IMR-90 (cell line): Measurements from ENCODE around the gene PALLD. TPM values are rescaled to one million over a fixed set of nuclear protein-coding genes. Genes with fewer than 3 reads are reported as not detected.

Source experiments
- ATAC-seq: fragments of 200-7000 bp; cut with Tn5 transposase; 2 replicates; pipeline ENCODE4 v1.9.1; 2020; ENCODE audit warnings: low read depth, mild to moderate bottlenecking, moderate library complexity
- BruUV-seq: library from RNA; stranded (reverse); fragments of 400-500 nt; replicated peaks from 2 replicates; lab custom pipeline; 2021; lab: Mats Ljungman, UMichigan
- CTCF ChIA-PET: fragments of 300-600 bp; formaldehyde crosslinking; extraction: SDS; loops from one replicate; lab custom pipeline; 2021; ENCODE audit warnings: antibody characterized with exemption; lab: Yijun Ruan, JAX
- POLR2A ChIA-PET: fragments of 300-600 bp; sonication (Branson Sonifier 250); formaldehyde crosslinking; loops from one replicate; lab custom pipeline; 2022; ENCODE audit warnings: antibody characterized with exemption; ENCODE audit not compliant: unreplicated experiment; lab: Charles Lee
- DNase-seq: peaks from one replicate; pipeline ENCODE4 v3.0.0; 2013
- H2AFZ ChIP-seq: replicated peaks from 2 replicates; pipeline ENCODE3; 2013; ENCODE audit warnings: low read length, mild to moderate bottlenecking; ENCODE audit not compliant: poor library complexity
- H2AK5ac ChIP-seq: 2 replicates; pipeline ENCODE4 v1.6.1; 2013; ENCODE audit warnings: low read depth, low read length, inconsistent platforms
- H2AK9ac ChIP-seq: replicated peaks from 2 replicates; pipeline ENCODE3; 2013; ENCODE audit warnings: mild to moderate bottlenecking, low read depth, low read length, moderate library complexity; ENCODE audit not compliant: poor library complexity
- H2BK120ac ChIP-seq: 2 replicates; pipeline ENCODE4 v1.6.1; 2013; ENCODE audit warnings: low read depth, low read length, inconsistent platforms
- H2BK15ac ChIP-seq: 3 replicates; pipeline ENCODE4 v1.6.1; 2013; ENCODE audit warnings: low read depth, low read length, inconsistent platforms
- H2BK20ac ChIP-seq: 2 replicates; pipeline ENCODE4 v1.6.1; 2013; ENCODE audit warnings: low read depth, mild to moderate bottlenecking, inconsistent platforms, low read length, moderate library complexity
- H2BK5ac ChIP-seq: 2 replicates; pipeline ENCODE4 v1.6.1; 2013; ENCODE audit warnings: mild to moderate bottlenecking, low read depth, low read length, inconsistent platforms; ENCODE audit not compliant: poor library complexity, severe bottlenecking
- H3K14ac ChIP-seq: replicated peaks from 2 replicates; pipeline ENCODE4 v1.6.1; 2013; ENCODE audit warnings: low read depth, low read length, inconsistent platforms
- H3K18ac ChIP-seq: 2 replicates; pipeline ENCODE4 v1.6.1; 2013; ENCODE audit warnings: low read depth, low read length, control low read depth
- H3K23ac ChIP-seq: 2 replicates; pipeline ENCODE4 v1.6.1; 2013; ENCODE audit warnings: low read depth, low read length, inconsistent platforms
- H3K27ac ChIP-seq: 2 replicates; pipeline ENCODE4 v1.5.1; 2013; ENCODE audit warnings: mild to moderate bottlenecking, control low read depth, low read length; ENCODE audit not compliant: insufficient read depth
- H3K27me3 ChIP-seq: 2 replicates; pipeline ENCODE4 v1.6.1; 2013; ENCODE audit warnings: low read length; ENCODE audit not compliant: control insufficient read depth, insufficient read depth
- H3K36me3 ChIP-seq: 2 replicates; pipeline ENCODE4 v1.6.1; 2013; ENCODE audit warnings: low read length, mixed read lengths; ENCODE audit not compliant: control insufficient read depth, insufficient read depth
- H3K4ac ChIP-seq: 2 replicates; pipeline ENCODE4 v1.6.1; 2013; ENCODE audit warnings: low read depth, low read length, inconsistent platforms
- H3K4me1 ChIP-seq: 2 replicates; pipeline ENCODE4 v1.6.1; 2013; ENCODE audit warnings: low read length, mixed read lengths; ENCODE audit not compliant: control insufficient read depth, insufficient read depth
- H3K4me2 ChIP-seq: 2 replicates; pipeline ENCODE4 v1.6.1; 2013; ENCODE audit warnings: low read depth, mild to moderate bottlenecking, control low read depth, low read length, moderate library complexity
- H3K4me3 ChIP-seq: 2 replicates; pipeline ENCODE4 v1.5.1; 2013; ENCODE audit warnings: low read depth, mild to moderate bottlenecking, control low read depth, low read length, moderate library complexity; ENCODE audit not compliant: insufficient read depth
- H3K56ac ChIP-seq: 2 replicates; pipeline ENCODE4 v1.6.1; 2013; ENCODE audit warnings: low read length, inconsistent platforms; ENCODE audit not compliant: insufficient read depth; ENCODE audit errors: extremely low read depth
- H3K79me1 ChIP-seq, 2 experiments: 2 replicates each; pipeline ENCODE4 v1.6.1; 2013; ENCODE audit warnings: low read length in 2 of 2, inconsistent platforms in 1 of 2, low read depth in 1 of 2
- H3K9ac ChIP-seq: 2 replicates; pipeline ENCODE4 v1.6.1; 2013; ENCODE audit warnings: low read depth, low read length, control low read depth
- H3K9me1 ChIP-seq: 2 replicates; pipeline ENCODE4 v1.6.1; 2013; ENCODE audit warnings: low read length, inconsistent platforms; ENCODE audit not compliant: insufficient read depth
- H3K9me3 ChIP-seq: 2 replicates; pipeline ENCODE4 v1.6.1; 2013; ENCODE audit warnings: low read length; ENCODE audit not compliant: control insufficient read depth, insufficient read depth
- H4K20me1 ChIP-seq: 2 replicates; pipeline ENCODE4 v1.6.1; 2013; ENCODE audit warnings: low read length, inconsistent platforms; ENCODE audit not compliant: insufficient read depth
- H4K5ac ChIP-seq: 2 replicates; pipeline ENCODE4 v1.6.1; 2013; ENCODE audit warnings: mild to moderate bottlenecking, low read depth, low read length, control low read depth
- H4K8ac ChIP-seq, 2 experiments: 2 replicates each; pipeline ENCODE4 v1.6.1; 2013; ENCODE audit warnings: low read depth in 2 of 2, low read length in 2 of 2, control low read depth in 1 of 2, inconsistent platforms in 1 of 2
- H4K91ac ChIP-seq: 2 replicates; pipeline ENCODE4 v1.6.1; 2013; ENCODE audit warnings: low read depth, low read length, inconsistent platforms; ENCODE audit not compliant: insufficient read depth
- BHLHE40 ChIP-seq: fragments of 150-350 bp; IDR thresholded peaks from 2 replicates; pipeline ENCODE4 v1.6.1; 2016; ENCODE audit warnings: mild to moderate bottlenecking, low read depth, low read length
- CEBPB ChIP-seq: IDR thresholded peaks from 2 replicates; pipeline ENCODE4 v1.6.1; 2012; ENCODE audit warnings: low read depth, low read length, improper control_type of control experiment
- CHD1 ChIP-seq: IDR thresholded peaks from 2 replicates; pipeline ENCODE4 v1.6.1; 2012; ENCODE audit warnings: low read depth, low read length, improper control_type of control experiment
- CTCF ChIP-seq: conservative IDR thresholded peaks from 2 replicates; pipeline ENCODE4 v1.5.1; 2012; ENCODE audit warnings: mild to moderate bottlenecking, low read depth, low read length, improper control_type of control experiment
- ELK1 ChIP-seq: fragments of 150-350 bp; IDR thresholded peaks from 2 replicates; pipeline ENCODE4 v1.6.1; 2016; ENCODE audit warnings: low read depth, mild to moderate bottlenecking, low read length, moderate library complexity, borderline replicate concordance
- MAFK ChIP-seq: IDR thresholded peaks from 2 replicates; pipeline ENCODE4 v1.6.1; 2012; ENCODE audit warnings: low read depth, low read length, improper control_type of control experiment
- MAZ ChIP-seq: IDR thresholded peaks from 2 replicates; pipeline ENCODE4 v1.6.1; 2012; ENCODE audit warnings: low read depth, mild to moderate bottlenecking, low read length, improper control_type of control experiment, moderate library complexity, borderline replicate concordance
- MXI1 ChIP-seq: IDR thresholded peaks from 2 replicates; pipeline ENCODE4 v1.6.1; 2012; ENCODE audit warnings: low read depth, mild to moderate bottlenecking, low read length, moderate library complexity, borderline replicate concordance
- NFE2L2 ChIP-seq: fragments of 150-350 bp; IDR thresholded peaks from 2 replicates; pipeline ENCODE4 v1.6.1; 2016; ENCODE audit warnings: low read depth, mild to moderate bottlenecking, low read length
- POLR2A ChIP-seq: IDR thresholded peaks from 2 replicates; pipeline ENCODE4 v1.6.1; 2012; ENCODE audit warnings: mild to moderate bottlenecking, low read depth, low read length
- RAD21 ChIP-seq: IDR thresholded peaks from 2 replicates; pipeline ENCODE4 v1.6.1; 2012; ENCODE audit warnings: low read length, improper control_type of control experiment
- RCOR1 ChIP-seq: IDR thresholded peaks from 2 replicates; pipeline ENCODE4 v1.6.1; 2012; ENCODE audit warnings: mild to moderate bottlenecking, low read length, improper control_type of control experiment; ENCODE audit not compliant: insufficient replicate concordance
- RFX5 ChIP-seq: IDR thresholded peaks from 2 replicates; pipeline ENCODE4 v1.8.0; 2012; ENCODE audit warnings: low read depth, mild to moderate bottlenecking, low read length, moderate library complexity
- SMC3 ChIP-seq: fragments of 150-350 bp; IDR thresholded peaks from 2 replicates; pipeline ENCODE4 v1.6.1; 2016; ENCODE audit warnings: low read depth, mild to moderate bottlenecking, antibody characterized with exemption, low read length, moderate library complexity
- USF2 ChIP-seq: fragments of 150-350 bp; IDR thresholded peaks from 2 replicates; pipeline ENCODE4 v1.6.1; 2017; ENCODE audit warnings: mild to moderate bottlenecking, antibody characterized with exemption, low read length, low read depth
- WGBS, 2 experiments: methylation state at CpG; one replicate each; pipeline versions ENCODE4 v1.1.5 to v1.1.7; 2013; ENCODE audit warnings: missing lambda C conversion rate in 2 of 2; ENCODE audit not compliant: insufficient read length in 1 of 2; ENCODE audit errors: extremely low coverage in 2 of 2; 5-methylcytosine and 5-hydroxymethylcytosine counted together
- dilution Hi-C: fragments of 300-500 bp; cut with HindIII; formaldehyde crosslinking; loops from one replicate; pipeline ENCODE4 v1.14.3; 2018; ENCODE audit warnings: low sequenced_read_pairs; ENCODE audit not compliant: unreplicated experiment
- in situ Hi-C: fragments of 300-500 bp; cut with MboI; formaldehyde crosslinking; loops from 3 replicates; pipeline ENCODE4 v1.14.3; 2019; ENCODE audit warnings: low sequenced_read_pairs, inconsistent platforms, mixed read lengths
- intact Hi-C: fragments of 100-400 bp; cut with micrococcal nuclease; formaldehyde crosslinking; loops from 2 replicates; pipeline ENCODE4 v1.10.0; 2022
- polyA plus RNA-seq, 3 experiments: library from polyadenylated mRNA; depleted of rRNA; stranded (reverse); fragments of >200 nt; gene quantifications; 2 replicates each; pipeline ENCODE4 v1.2.3, GENCODE V29; 2012; ENCODE audit warnings: low replicate concordance in 1 of 3
- total RNA-seq: library from RNA; depleted of rRNA; stranded (reverse); fragments of >200 nt; gene quantifications from 2 replicates; pipeline ENCODE4 v1.2.3, GENCODE V29; 2012

The PALLD gene
- total and polyA plus RNA-seq, 2 of the 4 experiments (the other 2 are of a cell fraction) = 91.0 to 91.9 TPM

GRCh38 chr4:168569066-168569930 lies 72.4 kb downstream of the PALLD start:
- Histone ChIP-seq H3K4ac (no peak overlapping the region), H4K91ac (no peak overlapping the region), H3K18ac (no peak overlapping the region), H2BK120ac (no peak overlapping the region; the same call in 1 of the 2 replicates), H2BK15ac (no peak overlapping the region; the same call in 2 of the 3 replicates), H3K4me1 (peaks cover 4% of the 10 kb centered on the region), H3K9ac (no peak overlapping the region), H3K36me3 (no peaks in the 10 kb centered on the region), H4K20me1 (no peaks in the 10 kb centered on the region), H3K56ac (no peak overlapping the region), H3K27me3 (no peaks in the 10 kb centered on the region), H4K8ac (no peak overlapping the region), H2AFZ (no peak overlapping the region), H2AK5ac (0 out of 2 replicates have a peak overlapping the region, but pooled peaks have one; percentile 24), H3K79me1 (no peaks in the 10 kb centered on the region), H4K5ac (no peak overlapping the region), H3K14ac (no peak overlapping the region), H2BK5ac (no peak overlapping the region), H2AK9ac (no peak overlapping the region), H2BK20ac (peak overlapping the region; percentile 36; the same call in 1 of the 2 replicates), H3K23ac (no peak overlapping the region), H3K9me3 (no peaks in the 10 kb centered on the region), H3K27ac (no peak overlapping the region), H3K4me3 (no peak overlapping the region), H3K9me1 (peaks cover 4% of the 10 kb centered on the region), H3K4me2 (no peak overlapping the region)
- ChIA-PET POLR2A (no interaction called here), CTCF (no interaction called here)
- DNase-seq = no peak
- intact Hi-C loops (no loop called here), dilution Hi-C loops (no loop called here), in situ Hi-C loops (no loop called here)
- no TSS peak for BruUV-seq
- no CpG with 5 or more reads among the region's 9 CpGs for WGBS, 2 experiments
- no peak for ATAC-seq
- TF ChIP-seq CTCF (no peak), POLR2A (no peak), BHLHE40 (no peak), NFE2L2 (no peak), ELK1 (no peak), MXI1 (no peak), RCOR1 (no peak), MAZ (no peak), CEBPB (no peak), USF2 (no peak), RAD21 (no peak), RFX5 (no peak), MAFK (no peak), CHD1 (no peak), SMC3 (no peak)
